ENCODE measurements around the gene SLC26A8. TPM values are rescaled to one million over a fixed set of nuclear protein-coding genes. Genes with fewer than 3 reads are reported as not detected.

Gene SLC26A8
- total and polyA plus RNA-seq, 8 donors = 0.12 to 0.58 (median 0.15) TPM; not detected in 4

DNA sequence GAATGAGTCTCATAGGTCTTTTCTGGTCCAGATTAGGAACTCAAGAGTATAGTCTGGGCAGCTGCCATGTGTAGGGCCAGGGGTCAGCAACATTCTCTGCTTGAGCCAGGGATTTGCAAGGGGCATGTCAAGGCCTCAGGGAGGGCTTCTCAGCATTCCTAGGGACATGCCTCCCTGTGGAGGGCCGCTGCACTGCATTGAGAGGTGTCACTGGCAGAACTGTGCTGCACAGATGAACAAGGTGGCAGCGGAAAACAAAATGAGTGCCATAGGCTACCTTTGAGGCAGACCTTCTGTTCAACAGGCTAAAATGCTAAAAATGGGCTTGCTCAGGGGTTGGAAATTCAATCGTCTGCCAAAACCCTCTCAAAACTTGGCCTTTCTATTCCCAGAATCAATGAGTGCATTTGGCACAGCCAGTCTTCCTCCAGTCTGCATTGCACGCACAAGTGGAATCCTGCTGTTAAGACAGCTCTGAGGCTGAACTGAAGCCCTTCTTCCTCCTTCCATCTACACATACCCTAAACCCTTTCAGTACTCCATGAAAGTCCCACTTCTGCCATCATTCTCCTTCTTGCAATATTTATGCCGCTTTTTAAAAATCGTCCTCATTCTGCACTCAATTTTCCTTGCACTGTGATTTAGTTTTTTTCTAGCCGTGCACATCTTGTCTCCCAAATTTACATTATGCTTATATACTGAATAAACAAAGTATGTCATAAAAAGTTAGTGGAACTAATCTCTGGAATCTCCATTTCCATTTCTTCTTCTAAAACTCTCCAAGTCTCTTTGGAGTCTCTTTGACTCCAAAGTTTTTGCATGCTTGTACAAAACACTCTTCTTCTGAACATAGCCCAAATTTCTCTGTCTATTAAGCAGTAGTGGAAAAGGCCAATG lies 51.7 kb downstream of the SLC26A8 start:
- H3K9me3 ChIP-seq = no peaks in the 10 kb centered on the region
- H3K4me1 ChIP-seq = peaks cover 0 to 4% (median 0%) of the 10 kb centered on the region in 4 donors
- WGBS, 5 donors = 68 to 88% (median 78%) methylated on average over 7 of the region's 7 CpGs
- H3K36me3 ChIP-seq = no peaks in the 10 kb centered on the region
- H3K27me3 ChIP-seq = no peaks in the 10 kb centered on the region
- H3K27ac ChIP-seq = peak overlapping the region in 3 of 5 donors; percentile 11 to 60 (median 17)
- peak in 1 of 2 donors; percentile 77 for DNase-seq
- TF ChIP-seq, protein P1, sequence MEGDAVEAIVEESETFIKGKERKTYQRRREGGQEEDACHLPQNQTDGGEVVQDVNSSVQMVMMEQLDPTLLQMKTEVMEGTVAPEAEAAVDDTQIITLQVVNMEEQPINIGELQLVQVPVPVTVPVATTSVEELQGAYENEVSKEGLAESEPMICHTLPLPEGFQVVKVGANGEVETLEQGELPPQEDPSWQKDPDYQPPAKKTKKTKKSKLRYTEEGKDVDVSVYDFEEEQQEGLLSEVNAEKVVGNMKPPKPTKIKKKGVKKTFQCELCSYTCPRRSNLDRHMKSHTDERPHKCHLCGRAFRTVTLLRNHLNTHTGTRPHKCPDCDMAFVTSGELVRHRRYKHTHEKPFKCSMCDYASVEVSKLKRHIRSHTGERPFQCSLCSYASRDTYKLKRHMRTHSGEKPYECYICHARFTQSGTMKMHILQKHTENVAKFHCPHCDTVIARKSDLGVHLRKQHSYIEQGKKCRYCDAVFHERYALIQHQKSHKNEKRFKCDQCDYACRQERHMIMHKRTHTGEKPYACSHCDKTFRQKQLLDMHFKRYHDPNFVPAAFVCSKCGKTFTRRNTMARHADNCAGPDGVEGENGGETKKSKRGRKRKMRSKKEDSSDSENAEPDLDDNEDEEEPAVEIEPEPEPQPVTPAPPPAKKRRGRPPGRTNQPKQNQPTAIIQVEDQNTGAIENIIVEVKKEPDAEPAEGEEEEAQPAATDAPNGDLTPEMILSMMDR (IDR thresholded peaks at IDR 0.05) = no peak
- TF ChIP-seq POLR2AphosphoS5 (IDR thresholded peaks at IDR 0.05) (no peak), EP300 (IDR thresholded peaks at IDR 0.05) (no peak), POLR2A (IDR thresholded peaks at IDR 0.05) (no peak)
- H3K4me3 ChIP-seq = no peak overlapping the region
- intact Hi-C loops (cut with DNase I; ENCODE audit: low total_unique reads) = no loop called here

DNA sequence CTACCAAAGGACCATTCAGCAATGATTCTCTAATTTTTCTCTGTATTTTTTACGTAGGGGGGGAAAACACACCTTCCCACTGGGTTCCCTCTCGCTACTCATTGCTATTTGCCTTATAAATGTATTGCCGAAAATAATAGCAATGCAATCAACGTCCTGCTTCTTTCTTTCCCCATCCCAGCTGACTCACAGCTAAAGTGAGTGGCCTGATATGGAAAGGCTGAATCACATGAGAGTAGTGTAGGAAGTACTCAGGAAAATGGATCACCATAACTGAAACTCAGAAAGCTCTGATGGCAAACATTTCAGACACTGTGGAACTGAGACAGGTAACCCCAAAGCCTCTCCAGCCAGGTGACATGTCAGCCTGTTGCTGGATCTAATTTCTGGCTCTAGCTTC lies 54.3 kb downstream of the SLC26A8 start:
- H3K36me3 ChIP-seq = no peaks in the 10 kb centered on the region
- H3K4me1 ChIP-seq = peaks cover 0 to 4% (median 0%) of the 10 kb centered on the region in 4 donors
- TF ChIP-seq POLR2AphosphoS5 (IDR thresholded peaks at IDR 0.05) (peak in 1 of 3 donors; percentile 31), POLR2A (IDR thresholded peaks at IDR 0.05) (no peak)
- H3K27me3 ChIP-seq = no peaks in the 10 kb centered on the region
- intact Hi-C loops (cut with DNase I; ENCODE audit: low total_unique reads) = no loop called here
- peak overlapping the region in 2 of 5 donors; percentile 14 to 28 for H3K27ac ChIP-seq
- peak in 1 of 2 donors; percentile 28 for DNase-seq
- 72 to 85% (median 77%) methylated on average over 4 of the region's 4 CpGs for WGBS, 5 donors
- H3K9me3 ChIP-seq = no peaks in the 10 kb centered on the region
- no peak overlapping the region for H3K4me3 ChIP-seq

DNA sequence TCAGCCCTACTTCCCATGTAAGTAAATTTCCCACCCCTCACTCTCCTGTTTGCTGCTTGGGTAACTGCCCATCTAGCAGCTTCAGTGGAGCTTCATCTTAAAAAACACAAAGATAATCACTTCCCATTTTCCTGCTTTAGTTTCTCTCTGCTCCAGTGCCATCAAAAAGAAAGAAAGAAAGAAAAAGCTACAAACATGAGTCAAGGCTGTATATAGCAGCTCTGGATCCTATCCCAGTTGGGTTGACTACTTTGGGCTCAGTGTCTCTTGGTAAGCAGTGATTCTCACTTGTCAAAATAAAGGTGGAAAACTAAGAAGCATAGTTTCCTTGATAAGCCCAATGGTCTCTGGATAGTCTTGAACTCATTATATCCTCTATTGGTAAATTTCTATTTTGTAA lies 54.8 kb downstream of the SLC26A8 start:
- no peak for TF ChIP-seq POLR2AphosphoS5 (IDR thresholded peaks at IDR 0.05)
- no peak for TF ChIP-seq EP300 (IDR thresholded peaks at IDR 0.05)
- TF ChIP-seq POLR2A (IDR thresholded peaks at IDR 0.05) = no peak
- TF ChIP-seq, protein P1 (IDR thresholded peaks at IDR 0.05) = no peak
- no peak for DNase-seq
- H3K27me3 ChIP-seq = no peaks in the 10 kb centered on the region
- H3K4me3 ChIP-seq = no peak overlapping the region
- no peaks in the 10 kb centered on the region for H3K36me3 ChIP-seq
- H3K9me3 ChIP-seq = no peaks in the 10 kb centered on the region
- H3K27ac ChIP-seq = no peak overlapping the region
- intact Hi-C loops (cut with DNase I; ENCODE audit: low total_unique reads) = no loop called here
- H3K4me1 ChIP-seq = peaks cover 0 to 4% (median 0%) of the 10 kb centered on the region in 4 donors

DNA sequence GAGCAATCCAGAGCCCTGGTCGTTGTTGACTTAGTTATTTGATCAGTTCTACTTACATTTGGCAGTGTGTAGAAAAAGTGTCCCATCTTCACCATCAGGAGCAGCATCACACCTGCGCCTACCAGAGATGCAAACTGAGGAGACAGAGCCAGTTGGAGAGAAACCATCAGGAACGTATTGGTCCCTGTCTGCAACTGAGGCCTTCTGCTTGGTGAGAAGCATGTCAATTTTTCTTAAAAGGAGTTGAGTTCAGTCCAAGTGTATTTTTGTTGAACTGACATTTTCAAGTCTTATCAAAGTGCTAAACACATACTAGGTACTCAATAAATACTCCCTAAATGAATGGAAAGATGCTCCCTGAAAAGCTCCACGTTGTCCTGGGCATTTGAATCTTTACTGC lies 55.6 kb downstream of the SLC26A8 start:
- Histone ChIP-seq H3K27ac (no peak overlapping the region), H3K27me3 (no peaks in the 10 kb centered on the region), H3K4me1 (peaks cover 0 to 4% (median 0%) of the 10 kb centered on the region in 4 donors), H3K9me3 (no peaks in the 10 kb centered on the region), H3K4me3 (no peak overlapping the region), H3K36me3 (no peaks in the 10 kb centered on the region)
- intact Hi-C loops (cut with DNase I; ENCODE audit: low total_unique reads) = no loop called here
- TF ChIP-seq POLR2AphosphoS5 (IDR thresholded peaks at IDR 0.05) (no peak), POLR2A (IDR thresholded peaks at IDR 0.05) (no peak), EP300 (IDR thresholded peaks at IDR 0.05) (no peak)
- TF ChIP-seq, protein P1 (IDR thresholded peaks at IDR 0.05) = no peak
- 86 to 93% (median 91%) methylated on average over 4 of the region's 4 CpGs for WGBS, 5 donors
- no peak for DNase-seq

Measured in stomach (tissue), 9 donors.